HCT116 (cell line): Measurements from ENCODE around the gene CTNND2. TPM values are rescaled to one million over a fixed set of nuclear protein-coding genes. Genes with fewer than 3 reads are reported as not detected.

Source experiments
- ATAC-seq: fragments of 200-7000 bp; cut with Tn5 transposase; 2 replicates; pipeline ENCODE4 v1.9.1; 2020; ENCODE audit warnings: mild to moderate bottlenecking, moderate library complexity
- BruUV-seq: library from RNA; stranded (reverse); fragments of 400-500 nt; replicated peaks from 2 replicates; lab custom pipeline; 2021; lab: Mats Ljungman, UMichigan
- CTCF ChIA-PET: fragments of 300-600 bp; sonication (Branson Sonifier 250); formaldehyde crosslinking; loops from one replicate; lab custom pipeline; 2021; ENCODE audit warnings: antibody characterized with exemption; lab: Charles Lee
- POLR2A ChIA-PET: fragments of 300-600, 350-600 bp; sonication (Branson Sonifier 250); formaldehyde crosslinking; loops from one replicate; lab custom pipeline; 2021; ENCODE audit warnings: antibody characterized with exemption; lab: Charles Lee
- RAD21 ChIA-PET, 2 experiments: fragments of 300-600 bp; sonication (Branson Sonifier 250); formaldehyde crosslinking; loops; one replicate each; lab custom pipeline; 2023; ENCODE audit warnings: low total read pairs in 2 of 2; ENCODE audit not compliant: uncharacterized antibody in 2 of 2, unreplicated experiment in 2 of 2, low non-redundant PET in 1 of 2; lab: Charles Lee
- DNase-seq: peaks from one replicate; pipeline ENCODE4 v3.0.0-alpha.2; 2010; ENCODE audit warnings: low read depth, low spot score
- H2AFZ ChIP-seq: fragments of 200-600 bp; shearing (Covaris generic), sonication (generic); 2 replicates; pipeline ENCODE4 v1.6.1; 2017; ENCODE audit warnings: low read depth, mixed run types, mixed read lengths, antibody characterized with exemption, low read length; ENCODE audit not compliant: poor library complexity, severe bottlenecking
- H3K27ac ChIP-seq: 2 replicates; pipeline ENCODE4 v1.5.1; 2012; ENCODE audit warnings: low read depth, low read length
- H3K27me3 ChIP-seq: fragments of 200-600 bp; sonication (generic); 2 replicates; pipeline ENCODE4 v1.6.1; 2016; ENCODE audit warnings: mixed run types, low read length, mixed read lengths; ENCODE audit not compliant: insufficient read depth
- H3K36me3 ChIP-seq, 2 experiments: fragments of 200-500 bp in 1 of 2; fragments of 200-600 bp in 1 of 2; sonication (Bioruptor generic) in 1 of 2; sonication (generic) in 1 of 2; 2 replicates each; pipeline versions ENCODE4 v1.5.1 to v1.6.1; 2014 to 2016; ENCODE audit warnings: low read length in 2 of 2, inconsistent platforms in 1 of 2, mixed read lengths in 1 of 2, mixed run types in 1 of 2; ENCODE audit not compliant: insufficient read depth in 2 of 2, control insufficient read depth in 1 of 2
- H3K4me1 ChIP-seq, 2 experiments: fragments of 200-600 bp in 1 of 2; sonication (generic) in 1 of 2; 2 replicates each; pipeline versions ENCODE4 v1.5.1 to v1.6.1; 2012 to 2017; ENCODE audit warnings: low read length in 2 of 2, inconsistent platforms in 1 of 2, mild to moderate bottlenecking in 1 of 2, mixed read lengths in 1 of 2, mixed run types in 1 of 2, moderate library complexity in 1 of 2; ENCODE audit not compliant: insufficient read depth in 2 of 2, control insufficient read depth in 1 of 2
- H3K4me2 ChIP-seq: fragments of 200-600 bp; sonication (generic); 2 replicates; pipeline ENCODE4 v1.6.1; 2017; ENCODE audit warnings: mixed run types, low read length, mixed read lengths
- H3K4me3 ChIP-seq, 2 experiments: fragments of 200-600 bp in 1 of 2; sonication (generic) in 1 of 2; replicated peaks in 1 of 2; 2 replicates each; pipeline ENCODE4 v1.5.1; 2011 to 2016; ENCODE audit warnings: low read length in 2 of 2, control low read depth in 1 of 2, low read depth in 1 of 2, mild to moderate bottlenecking in 1 of 2, mixed read lengths in 1 of 2, mixed run types in 1 of 2
- H3K79me2 ChIP-seq: fragments of 200-600 bp; sonication (generic); 2 replicates; pipeline ENCODE4 v1.6.1; 2017; ENCODE audit warnings: mild to moderate bottlenecking, mixed run types, low read length, moderate library complexity, mixed read lengths; ENCODE audit not compliant: insufficient read depth
- H3K9ac ChIP-seq: fragments of 200-600 bp; sonication (generic); 2 replicates; pipeline ENCODE4 v1.6.1; 2016; ENCODE audit warnings: low read length, mixed read lengths
- H3K9me2 ChIP-seq: fragments of 200-600 bp; sonication (generic), shearing (Covaris generic); 2 replicates; pipeline ENCODE4 v1.6.1; 2017; ENCODE audit warnings: mixed run types, mild to moderate bottlenecking, moderate library complexity; ENCODE audit not compliant: insufficient read depth
- H3K9me3 ChIP-seq, 2 experiments: fragments of 200-500 bp in 1 of 2; fragments of 200-600 bp in 1 of 2; sonication (Bioruptor generic) in 1 of 2; sonication (generic) in 1 of 2; 2 replicates each; pipeline ENCODE4 v1.6.1; 2014 to 2017; ENCODE audit warnings: low read length in 2 of 2, mixed read lengths in 2 of 2, inconsistent platforms in 1 of 2, low read depth in 1 of 2, mild to moderate bottlenecking in 1 of 2, mixed run types in 1 of 2, moderate library complexity in 1 of 2; ENCODE audit not compliant: control insufficient read depth in 1 of 2, insufficient read depth in 1 of 2
- H4K20me1 ChIP-seq: fragments of 200-600 bp; sonication (generic), shearing (Covaris generic); 2 replicates; pipeline ENCODE4 v1.6.1; 2017; ENCODE audit warnings: mixed run types, mild to moderate bottlenecking, moderate library complexity; ENCODE audit not compliant: insufficient read depth
- ELF1 ChIP-seq: IDR thresholded peaks from 2 replicates; pipeline ENCODE4 v1.6.1; 2012; ENCODE audit warnings: low read depth, borderline replicate concordance
- EZH2 ChIP-seq: fragments of 200-600 bp; sonication (generic); IDR thresholded peaks from 2 replicates; pipeline ENCODE4 v1.6.1; 2017; ENCODE audit warnings: antibody characterized with exemption, mixed run types
- EZH2phosphoT487 ChIP-seq: fragments of 200-600 bp; IDR thresholded peaks from 2 replicates; pipeline ENCODE4 v1.6.1; 2018; ENCODE audit warnings: antibody characterized with exemption, borderline replicate concordance
- POLR2A ChIP-seq: IDR thresholded peaks from 2 replicates; pipeline ENCODE4 v1.7.0; 2011; ENCODE audit warnings: borderline replicate concordance; ENCODE audit not compliant: insufficient read depth, insufficient read length; ENCODE audit errors: extremely low read depth
- SRF ChIP-seq: IDR thresholded peaks from 2 replicates; pipeline ENCODE4 v1.6.1; 2012; ENCODE audit warnings: low read depth
- TCF7L2 ChIP-seq: IDR thresholded peaks from 2 replicates; pipeline ENCODE4 v1.7.0; 2011; ENCODE audit warnings: borderline replicate concordance, inconsistent platforms; ENCODE audit not compliant: insufficient read depth, insufficient read length; ENCODE audit errors: extremely low read depth
- YY1 ChIP-seq: IDR thresholded peaks from 2 replicates; pipeline ENCODE4 v1.6.1; 2011; ENCODE audit warnings: low read length, low read depth, moderate library complexity, mild to moderate bottlenecking; ENCODE audit not compliant: insufficient replicate concordance; ENCODE audit errors: extremely low read depth
- ZFX ChIP-seq: fragments of 450-650 bp; IDR thresholded peaks from 2 replicates; pipeline ENCODE4 v1.6.1; 2017
- intact Hi-C: fragments of 100-400 bp; cut with micrococcal nuclease; formaldehyde crosslinking; loops from 2 replicates; pipeline ENCODE4 v1.10.0; 2022
- total RNA-seq: library from RNA; stranded (reverse); gene quantifications from one replicate; pipeline ENCODE4 v1.2.1, GENCODE V29; 2021; ENCODE audit not compliant: unreplicated experiment
- TF ChIP-seq, protein P1 (sequence below): IDR thresholded peaks from 2 replicates; pipeline ENCODE4 v1.6.1; 2012
- TF ChIP-seq, protein P2 (sequence below): IDR thresholded peaks from 2 replicates; pipeline ENCODE4 v1.6.1; 2011; ENCODE audit warnings: mild to moderate bottlenecking, low read length, moderate library complexity; ENCODE audit not compliant: insufficient replicate concordance; ENCODE audit errors: extremely low read depth
- TF ChIP-seq, protein P3 (sequence below), 3 experiments: fragments of 200-600 bp in 1 of 3; sonication (generic) in 1 of 3; IDR thresholded peaks in 2 of 3; conservative IDR thresholded peaks in 1 of 3; 2 replicates each; pipeline ENCODE4 v1.5.1; 2012 to 2017; ENCODE audit warnings: low read depth in 2 of 3, low read length in 2 of 3, antibody characterized with exemption in 1 of 3, borderline replicate concordance in 1 of 3, control low read depth in 1 of 3, mild to moderate bottlenecking in 1 of 3, mixed read lengths in 1 of 3, mixed run types in 1 of 3, moderate library complexity in 1 of 3; ENCODE audit not compliant: insufficient read depth in 1 of 3
- TF ChIP-seq, protein P4 (sequence below): IDR thresholded peaks from 2 replicates; pipeline ENCODE4 v1.6.1; 2012; ENCODE audit warnings: low read depth

Gene CTNND2
- total RNA-seq, 1 experiment from 2014 or later = not detected

DNA sequence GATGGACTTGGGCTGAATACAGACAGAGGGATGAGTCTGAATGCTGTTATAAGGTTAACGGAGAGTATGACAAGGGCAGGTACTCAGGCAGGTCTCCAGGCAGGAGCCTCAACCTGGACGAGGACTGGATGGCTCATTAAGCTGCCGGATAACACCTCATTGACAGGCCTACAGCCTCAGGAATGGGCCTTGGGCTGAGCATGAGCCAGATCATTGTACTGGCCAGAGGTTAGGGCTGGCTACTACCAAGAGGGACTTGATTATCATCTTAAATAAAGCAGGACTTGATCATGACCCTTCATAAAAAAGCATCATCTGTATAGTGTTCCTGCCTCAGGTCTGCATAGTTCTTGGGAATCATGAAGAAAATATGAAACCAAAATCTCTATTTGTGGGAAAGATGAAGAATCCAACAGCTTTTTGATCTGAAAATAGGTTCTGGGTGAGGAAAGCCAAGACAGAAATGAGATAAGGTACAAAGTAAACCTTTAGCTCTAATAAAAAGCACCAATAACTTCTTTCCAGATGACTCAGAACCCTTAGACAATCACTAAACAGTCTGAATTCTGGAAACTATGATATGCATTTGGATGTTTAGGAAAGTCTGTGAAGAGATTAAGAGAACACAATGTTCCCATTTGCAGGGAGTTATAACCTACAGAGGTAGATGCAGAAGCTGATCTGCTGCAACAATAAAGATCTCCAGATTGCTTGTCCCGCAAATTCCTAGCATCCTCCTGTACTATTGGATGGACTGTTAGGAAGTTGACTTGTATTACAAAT is 343.1 kb downstream of the CTNND2 start:
- Histone ChIP-seq H2AFZ (no peak overlapping the region), H3K9me3 (peaks cover 14 to 27% of the 10 kb centered on the region in 2 experiments; a peak in 2 of 4 replicates), H4K20me1 (no peaks in the 10 kb centered on the region), H3K27me3 (no peaks in the 10 kb centered on the region), H3K79me2 (no peaks in the 10 kb centered on the region), H3K36me3 (no peaks in the 10 kb centered on the region)
- CTCF ChIA-PET = no interaction called here
- ATAC-seq (no peak), DNase-seq (no peak)
- no TSS peak for BruUV-seq
- TF ChIP-seq, protein P1, sequence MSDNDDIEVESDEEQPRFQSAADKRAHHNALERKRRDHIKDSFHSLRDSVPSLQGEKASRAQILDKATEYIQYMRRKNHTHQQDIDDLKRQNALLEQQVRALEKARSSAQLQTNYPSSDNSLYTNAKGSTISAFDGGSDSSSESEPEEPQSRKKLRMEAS = no peak
- TF ChIP-seq, protein P2, sequence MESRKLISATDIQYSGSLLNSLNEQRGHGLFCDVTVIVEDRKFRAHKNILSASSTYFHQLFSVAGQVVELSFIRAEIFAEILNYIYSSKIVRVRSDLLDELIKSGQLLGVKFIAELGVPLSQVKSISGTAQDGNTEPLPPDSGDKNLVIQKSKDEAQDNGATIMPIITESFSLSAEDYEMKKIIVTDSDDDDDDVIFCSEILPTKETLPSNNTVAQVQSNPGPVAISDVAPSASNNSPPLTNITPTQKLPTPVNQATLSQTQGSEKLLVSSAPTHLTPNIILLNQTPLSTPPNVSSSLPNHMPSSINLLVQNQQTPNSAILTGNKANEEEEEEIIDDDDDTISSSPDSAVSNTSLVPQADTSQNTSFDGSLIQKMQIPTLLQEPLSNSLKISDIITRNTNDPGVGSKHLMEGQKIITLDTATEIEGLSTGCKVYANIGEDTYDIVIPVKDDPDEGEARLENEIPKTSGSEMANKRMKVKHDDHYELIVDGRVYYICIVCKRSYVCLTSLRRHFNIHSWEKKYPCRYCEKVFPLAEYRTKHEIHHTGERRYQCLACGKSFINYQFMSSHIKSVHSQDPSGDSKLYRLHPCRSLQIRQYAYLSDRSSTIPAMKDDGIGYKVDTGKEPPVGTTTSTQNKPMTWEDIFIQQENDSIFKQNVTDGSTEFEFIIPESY = no peak
- TF ChIP-seq SRF (no peak), ZFX (no peak), TCF7L2 (no peak), POLR2A (no peak), EZH2 (no peak), EZH2phosphoT487 (no peak), YY1 (no peak), ELF1 (no peak)
- TF ChIP-seq, protein P3, sequence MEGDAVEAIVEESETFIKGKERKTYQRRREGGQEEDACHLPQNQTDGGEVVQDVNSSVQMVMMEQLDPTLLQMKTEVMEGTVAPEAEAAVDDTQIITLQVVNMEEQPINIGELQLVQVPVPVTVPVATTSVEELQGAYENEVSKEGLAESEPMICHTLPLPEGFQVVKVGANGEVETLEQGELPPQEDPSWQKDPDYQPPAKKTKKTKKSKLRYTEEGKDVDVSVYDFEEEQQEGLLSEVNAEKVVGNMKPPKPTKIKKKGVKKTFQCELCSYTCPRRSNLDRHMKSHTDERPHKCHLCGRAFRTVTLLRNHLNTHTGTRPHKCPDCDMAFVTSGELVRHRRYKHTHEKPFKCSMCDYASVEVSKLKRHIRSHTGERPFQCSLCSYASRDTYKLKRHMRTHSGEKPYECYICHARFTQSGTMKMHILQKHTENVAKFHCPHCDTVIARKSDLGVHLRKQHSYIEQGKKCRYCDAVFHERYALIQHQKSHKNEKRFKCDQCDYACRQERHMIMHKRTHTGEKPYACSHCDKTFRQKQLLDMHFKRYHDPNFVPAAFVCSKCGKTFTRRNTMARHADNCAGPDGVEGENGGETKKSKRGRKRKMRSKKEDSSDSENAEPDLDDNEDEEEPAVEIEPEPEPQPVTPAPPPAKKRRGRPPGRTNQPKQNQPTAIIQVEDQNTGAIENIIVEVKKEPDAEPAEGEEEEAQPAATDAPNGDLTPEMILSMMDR (IDR thresholded peaks at IDR 0.05 in 2 of 3, conservative IDR thresholded peaks at IDR 0.05 in 1 of 3; ENCODE audit: borderline replicate concordance in 1 of 3, insufficient read depth in 1 of 3, low read depth in 2 of 3, low read length in 2 of 3) = no peak
- TF ChIP-seq, protein P4, sequence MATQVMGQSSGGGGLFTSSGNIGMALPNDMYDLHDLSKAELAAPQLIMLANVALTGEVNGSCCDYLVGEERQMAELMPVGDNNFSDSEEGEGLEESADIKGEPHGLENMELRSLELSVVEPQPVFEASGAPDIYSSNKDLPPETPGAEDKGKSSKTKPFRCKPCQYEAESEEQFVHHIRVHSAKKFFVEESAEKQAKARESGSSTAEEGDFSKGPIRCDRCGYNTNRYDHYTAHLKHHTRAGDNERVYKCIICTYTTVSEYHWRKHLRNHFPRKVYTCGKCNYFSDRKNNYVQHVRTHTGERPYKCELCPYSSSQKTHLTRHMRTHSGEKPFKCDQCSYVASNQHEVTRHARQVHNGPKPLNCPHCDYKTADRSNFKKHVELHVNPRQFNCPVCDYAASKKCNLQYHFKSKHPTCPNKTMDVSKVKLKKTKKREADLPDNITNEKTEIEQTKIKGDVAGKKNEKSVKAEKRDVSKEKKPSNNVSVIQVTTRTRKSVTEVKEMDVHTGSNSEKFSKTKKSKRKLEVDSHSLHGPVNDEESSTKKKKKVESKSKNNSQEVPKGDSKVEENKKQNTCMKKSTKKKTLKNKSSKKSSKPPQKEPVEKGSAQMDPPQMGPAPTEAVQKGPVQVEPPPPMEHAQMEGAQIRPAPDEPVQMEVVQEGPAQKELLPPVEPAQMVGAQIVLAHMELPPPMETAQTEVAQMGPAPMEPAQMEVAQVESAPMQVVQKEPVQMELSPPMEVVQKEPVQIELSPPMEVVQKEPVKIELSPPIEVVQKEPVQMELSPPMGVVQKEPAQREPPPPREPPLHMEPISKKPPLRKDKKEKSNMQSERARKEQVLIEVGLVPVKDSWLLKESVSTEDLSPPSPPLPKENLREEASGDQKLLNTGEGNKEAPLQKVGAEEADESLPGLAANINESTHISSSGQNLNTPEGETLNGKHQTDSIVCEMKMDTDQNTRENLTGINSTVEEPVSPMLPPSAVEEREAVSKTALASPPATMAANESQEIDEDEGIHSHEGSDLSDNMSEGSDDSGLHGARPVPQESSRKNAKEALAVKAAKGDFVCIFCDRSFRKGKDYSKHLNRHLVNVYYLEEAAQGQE = no peak
- TF ChIP-seq, all 23 proteins: peak for 0
- Histone ChIP-seq H3K9me2 (no peaks in the 10 kb centered on the region), H3K4me2 (no peak overlapping the region), H3K4me1 (no peaks in the 10 kb centered on the region), H3K4me3 (no peak overlapping the region), H3K27ac (no peak overlapping the region), H3K9ac (no peak overlapping the region)
- intact Hi-C loops = no loop called here
- ChIA-PET POLR2A (no interaction called here), RAD21 (no interaction called here)
